Thyroid gland (tissue), 4 donors: Measurements from ENCODE around the gene MAPK7.

Source experiments
- CTCF ChIP-seq, 6 experiments: fragments of 200-600 bp in 3 of 6; fragments of 450-650 bp in 3 of 6; sonication (generic) in 3 of 6; IDR thresholded peaks; one replicate each; pipeline ENCODE4 v1.5.1; 2016 to 2019; ENCODE audit warnings: antibody characterized with exemption in 6 of 6, mild to moderate bottlenecking in 2 of 6, inconsistent platforms in 1 of 6, moderate library complexity in 1 of 6
- POLR2A ChIP-seq, 2 donors: fragments of 450-650 bp; IDR thresholded peaks; one replicate each; pipeline ENCODE4 v1.6.1; 2017; ENCODE audit warnings: antibody characterized with exemption in 2 of 2, mild to moderate bottlenecking in 2 of 2, moderate library complexity in 1 of 2

- TF ChIP-seq CTCF (IDR thresholded peaks at IDR 0.05): no peak
- TF ChIP-seq POLR2A (IDR thresholded peaks at IDR 0.05): no peak
Measured at GRCh38 chr17:19333736-19334290, 44.5 kb upstream of the MAPK7 start.
